Endothelial cell of umbilical vein (primary cell): ENCODE data around the gene DHX30. TPM values are rescaled to one million over a fixed set of nuclear protein-coding genes. Genes with fewer than 3 reads are reported as not detected.

ENCODE experiments used
- BruUV-seq: library from RNA; stranded (reverse); fragments of 400-500 nt; replicated peaks from 2 replicates; lab custom pipeline; 2021; lab: Mats Ljungman, UMichigan
- CTCF ChIA-PET: fragments of 300-600, 350-600 bp; sonication (Branson Sonifier 250); formaldehyde crosslinking; loops from one replicate; lab custom pipeline; 2021; ENCODE audit warnings: antibody characterized with exemption, inconsistent platforms; lab: Charles Lee
- POLR2A ChIA-PET: fragments of 300-600, 350-600 bp; sonication (Branson Sonifier 250); formaldehyde crosslinking; loops from one replicate; lab custom pipeline; 2021; ENCODE audit warnings: antibody characterized with exemption, inconsistent platforms; lab: Charles Lee
- DNase-seq: peaks from one replicate; pipeline ENCODE4 v3.0.0-alpha.2; 2011; ENCODE audit warnings: low read depth, low spot score
- FAIRE-seq: peaks from 2 replicates; lab custom pipeline; 2011; peaks lifted over from hg19 to GRCh38; lab: Jason Lieb, UNC
- H2AFZ ChIP-seq: 2 replicates; pipeline ENCODE4 v1.6.0; 2012; ENCODE audit warnings: low read depth, low read length, control low read depth, inconsistent platforms
- H3K27ac ChIP-seq: 2 replicates; pipeline ENCODE4 v1.5.1; 2011; ENCODE audit warnings: low read depth, mild to moderate bottlenecking, control low read depth, low read length, moderate library complexity; ENCODE audit not compliant: insufficient read depth
- H3K27me3 ChIP-seq, 2 experiments: 2 replicates each; pipeline versions ENCODE4 v1.6.0 to v1.6.1; 2011; ENCODE audit warnings: low read length in 2 of 2, mixed read lengths in 1 of 2; ENCODE audit not compliant: control insufficient read depth in 2 of 2, insufficient read depth in 2 of 2
- H3K36me3 ChIP-seq, 2 experiments: 2 replicates in 1 of 2; 3 replicates in 1 of 2; pipeline ENCODE4 v1.5.1; 2011; ENCODE audit warnings: low read length in 2 of 2, mild to moderate bottlenecking in 1 of 2, moderate library complexity in 1 of 2; ENCODE audit not compliant: control insufficient read depth in 2 of 2, insufficient read depth in 2 of 2; ENCODE audit errors: extremely low read depth in 1 of 2
- H3K4me1 ChIP-seq: 3 replicates; pipeline ENCODE4 v1.5.1; 2011; ENCODE audit warnings: mild to moderate bottlenecking, low read length; ENCODE audit not compliant: control insufficient read depth, insufficient read depth; ENCODE audit errors: extremely low read depth
- H3K4me2 ChIP-seq: 2 replicates; pipeline ENCODE4 v1.6.1; 2011; ENCODE audit warnings: low read length, control low read depth, mixed read lengths; ENCODE audit not compliant: insufficient read depth
- H3K4me3 ChIP-seq, 3 experiments: fragments of 200-600 bp in 1 of 3; sonication (generic), shearing (Covaris generic) in 1 of 3; replicated peaks in 1 of 3; 2 replicates each; pipeline ENCODE4 v1.5.1; 2011 to 2016; ENCODE audit warnings: control low read depth in 3 of 3, low read length in 3 of 3, mild to moderate bottlenecking in 2 of 3, inconsistent platforms in 1 of 3, low read depth in 1 of 3, moderate library complexity in 1 of 3; ENCODE audit not compliant: insufficient read depth in 1 of 3
- H3K79me2 ChIP-seq: 2 replicates; pipeline ENCODE4 v1.6.0; 2012; ENCODE audit warnings: low read length, inconsistent platforms; ENCODE audit not compliant: control insufficient read depth, insufficient read depth
- H3K9ac ChIP-seq: replicated peaks from 2 replicates; pipeline ENCODE3; 2011; ENCODE audit warnings: low read length, control low read depth; ENCODE audit not compliant: insufficient read depth; ENCODE audit errors: extremely low read depth
- H3K9me1 ChIP-seq: replicated peaks from 3 replicates; pipeline ENCODE4 v1.6.0; 2011; ENCODE audit warnings: mild to moderate bottlenecking, low read length; ENCODE audit not compliant: control insufficient read depth, insufficient read depth; ENCODE audit errors: extremely low read depth
- H3K9me3 ChIP-seq: replicated peaks from 2 replicates; pipeline ENCODE4 v1.5.1; 2012; ENCODE audit warnings: low read length, inconsistent platforms; ENCODE audit not compliant: control insufficient read depth, insufficient read depth
- H4K20me1 ChIP-seq: replicated peaks from 2 replicates; pipeline ENCODE3; 2011; ENCODE audit warnings: mild to moderate bottlenecking, low read length; ENCODE audit not compliant: control insufficient read depth, insufficient read depth; ENCODE audit errors: extremely low read depth
- CTCF ChIP-seq, 2 donors: IDR thresholded peaks; 1 replicate in 1 of 2; 2 replicates in 1 of 2; pipeline ENCODE4 v1.5.1; 2011; ENCODE audit warnings: low read length in 2 of 2, mild to moderate bottlenecking in 2 of 2, moderate library complexity in 2 of 2, control low read depth in 1 of 2, inconsistent platforms in 1 of 2, low read depth in 1 of 2; ENCODE audit not compliant: insufficient read depth in 1 of 2; ENCODE audit errors: extremely low read depth in 1 of 2
- EZH2 ChIP-seq: IDR thresholded peaks from 2 replicates; pipeline ENCODE4 v1.6.1; 2012; ENCODE audit warnings: borderline replicate concordance, low read depth, mild to moderate bottlenecking, moderate library complexity, low read length, inconsistent platforms; ENCODE audit not compliant: severe bottlenecking
- FOS ChIP-seq: IDR thresholded peaks from 2 replicates; pipeline ENCODE4 v1.6.1; 2011; ENCODE audit warnings: mild to moderate bottlenecking, low read length, moderate library complexity, borderline replicate concordance; ENCODE audit not compliant: insufficient read depth
- GATA2 ChIP-seq: IDR thresholded peaks from 2 replicates; pipeline ENCODE4 v1.7.0; 2011; ENCODE audit warnings: low read depth, mild to moderate bottlenecking, moderate library complexity, mixed read lengths, low read length; ENCODE audit not compliant: insufficient read length, insufficient read depth
- JUN ChIP-seq: IDR thresholded peaks from 2 replicates; pipeline ENCODE4 v1.6.1; 2011; ENCODE audit warnings: borderline replicate concordance, low read depth; ENCODE audit not compliant: insufficient read length, insufficient read depth
- MAX ChIP-seq: IDR thresholded peaks from 2 replicates; pipeline ENCODE4 v1.6.1; 2011; ENCODE audit not compliant: insufficient read depth, insufficient read length
- MYC ChIP-seq: IDR thresholded peaks from one replicate; pipeline ENCODE4 v1.6.1; 2011; ENCODE audit warnings: mild to moderate bottlenecking, low read depth, low read length
- POLR2A ChIP-seq: IDR thresholded peaks from 2 replicates; pipeline ENCODE4 v1.6.1; 2012; ENCODE audit warnings: low read depth, mild to moderate bottlenecking, control low read depth, low read length
- POLR2AphosphoS5 ChIP-seq: IDR thresholded peaks from 2 replicates; pipeline ENCODE4 v1.6.1; 2012; ENCODE audit warnings: low read depth, mild to moderate bottlenecking, control low read depth, low read length, moderate library complexity; ENCODE audit not compliant: insufficient read depth
- dilution Hi-C: fragments of 300-500 bp; cut with MboI; formaldehyde crosslinking; loops from one replicate; pipeline ENCODE4 v1.15.0; 2019; ENCODE audit warnings: low sequenced_read_pairs; ENCODE audit not compliant: extremely low pct_ligation_motif_present
- intact Hi-C: fragments of 100-400 bp; cut with micrococcal nuclease; formaldehyde crosslinking; loops from one replicate; pipeline ENCODE4 v1.10.0; 2022
- polyA plus RNA-seq, 4 experiments: library from polyadenylated mRNA; depleted of rRNA in 3 of 4; stranded (reverse) in 3 of 4; unstranded in 1 of 4; fragments of >200 nt; gene quantifications; 2 replicates each; pipeline versions ENCODE4 v1.2.1 to v1.2.3, GENCODE V29; 2011 to 2012; ENCODE audit warnings: missing spikeins in 1 of 4
- total RNA-seq: library from RNA; stranded (reverse); gene quantifications from 2 replicates; pipeline ENCODE4 v1.2.3, GENCODE V29; 2021

Gene DHX30
- total and polyA plus RNA-seq, 2 donors (not counting 3 experiments of a cell fraction or from before 2014, with no cell fraction given), result 79.0 to 86.9 TPM

- H3K27ac ChIP-seq, result no peak overlapping the region
- no peak for TF ChIP-seq POLR2AphosphoS5
- TF ChIP-seq FOS, result no peak
- TF ChIP-seq JUN, result no peak
- no peak for TF ChIP-seq GATA2
- no peak for TF ChIP-seq CTCF (IDR thresholded peaks at IDR 0.05; ENCODE audit: extremely low read depth in 1 of 2, insufficient read depth in 1 of 2, low read depth in 1 of 2, low read length in 2 of 2)
- no peak for TF ChIP-seq MYC
- no peak for TF ChIP-seq MAX
- TF ChIP-seq POLR2A, result no peak
- TF ChIP-seq EZH2, result no peak
- no peak overlapping the region for H2AFZ ChIP-seq
- no peaks in the 10 kb centered on the region for H4K20me1 ChIP-seq
- H3K9me1 ChIP-seq, result no peaks in the 10 kb centered on the region
- H3K9ac ChIP-seq, result no peak overlapping the region
- DNase-seq (no peak), FAIRE-seq (no peak)
- dilution Hi-C loops (no loop called here), intact Hi-C loops (no loop called here)
- no peak overlapping the region for H3K4me3 ChIP-seq
- POLR2A ChIA-PET, result no interaction called here
- BruUV-seq, result no TSS peak
- H3K4me2 ChIP-seq, result no peak overlapping the region
- peaks cover 5% of the 10 kb centered on the region for H3K79me2 ChIP-seq
- H3K36me3 ChIP-seq, result peaks cover 10 to 22% of the 10 kb centered on the region in 2 experiments
- no peaks in the 10 kb centered on the region for H3K27me3 ChIP-seq
- CTCF ChIA-PET, result interaction anchor here (0.9 to 2.7 kb wide), 3 partner anchors 9 to 283 kb away, joined by 3 to 11 read pairs (median 3); no protein-coding TSS in a partner anchor
- H3K4me1 ChIP-seq, result peaks cover 20% of the 10 kb centered on the region
- no peaks in the 10 kb centered on the region for H3K9me3 ChIP-seq
These were observed 72.0 kb downstream of the DHX30 start for GRCh38 chr3:47874913-47875312.
